Spleen (tissue), 11 donors: Measurements from ENCODE around the gene MYO16. TPM values are rescaled to one million over a fixed set of nuclear protein-coding genes. Genes with fewer than 3 reads are reported as not detected.

Experiments
- DNase-seq: peaks from one replicate; pipeline ENCODE4 v3.0.0-alpha.2; 2020
- H3K27ac ChIP-seq, 8 donors: fragments of 200-600 bp; sonication (generic) in 7 of 8; 1 replicate in 4 of 8; 2 replicates in 4 of 8; pipeline versions ENCODE4 v1.5.0 to v1.8.0; 2016 to 2021; ENCODE audit warnings: inconsistent platforms in 4 of 8, mild to moderate bottlenecking in 4 of 8, moderate library complexity in 1 of 8
- H3K27me3 ChIP-seq, 7 donors: fragments of 200-600 bp; sonication (generic) in 6 of 7; replicated peaks in 1 of 7; 1 replicate in 4 of 7; 2 replicates in 3 of 7; pipeline versions ENCODE4 v1.5.0 to v1.8.0; 2016 to 2021; ENCODE audit warnings: inconsistent platforms in 3 of 7, mild to moderate bottlenecking in 1 of 7
- H3K36me3 ChIP-seq, 6 donors: fragments of 200-600 bp; sonication (generic) in 5 of 6; 1 replicate in 4 of 6; 2 replicates in 2 of 6; pipeline versions ENCODE4 v1.5.0 to v1.8.0; 2016 to 2021; ENCODE audit warnings: inconsistent platforms in 2 of 6
- H3K4me1 ChIP-seq, 6 donors: fragments of 200-600 bp; sonication (generic) in 5 of 6; 1 replicate in 3 of 6; 2 replicates in 3 of 6; pipeline versions ENCODE4 v1.5.0 to v1.8.0; 2016 to 2021; ENCODE audit warnings: inconsistent platforms in 3 of 6
- H3K4me3 ChIP-seq, 8 donors: fragments of 200-600 bp; sonication (generic) in 7 of 8; 1 replicate in 4 of 8; 2 replicates in 4 of 8; pipeline versions ENCODE4 v1.5.0 to v1.8.0; 2016 to 2021; ENCODE audit warnings: inconsistent platforms in 4 of 8, mild to moderate bottlenecking in 4 of 8, moderate library complexity in 2 of 8
- H3K9me3 ChIP-seq, 8 donors: fragments of 200-600 bp; sonication (generic) in 7 of 8; 1 replicate in 4 of 8; 2 replicates in 4 of 8; pipeline versions ENCODE4 v1.5.0 to v1.8.0; 2016 to 2021; ENCODE audit warnings: inconsistent platforms in 4 of 8
- CTCF ChIP-seq, 11 experiments: fragments of 200-600 bp in 7 of 11; fragments of 450-650 bp in 4 of 11; sonication (generic) in 4 of 11; IDR thresholded peaks in 8 of 11; conservative IDR thresholded peaks in 3 of 11; 1 replicate in 7 of 11; 2 replicates in 4 of 11; pipeline versions ENCODE4 v1.4.0 to v1.8.0; 2016 to 2021; ENCODE audit warnings: antibody characterized with exemption in 11 of 11, inconsistent platforms in 4 of 11, mild to moderate bottlenecking in 1 of 11
- POLR2A ChIP-seq, 3 donors: fragments of 450-650 bp; IDR thresholded peaks; one replicate each; pipeline ENCODE4 v1.5.1; 2017; ENCODE audit warnings: antibody characterized with exemption in 3 of 3, mild to moderate bottlenecking in 1 of 3
- POLR2AphosphoS5 ChIP-seq, 3 donors: sonication (generic); formaldehyde crosslinking; IDR thresholded peaks; one replicate each; pipeline ENCODE4 v1.5.1; 2017; ENCODE audit warnings: antibody characterized with exemption in 3 of 3
- WGBS, 5 donors: extraction: QIAGEN DNeasy Blood & Tissue Kit in 3 of 5; methylation state at CpG; one replicate each; pipeline versions ENCODE4 v1.1.5 to v1.1.7; 2013 to 2018; 5-methylcytosine and 5-hydroxymethylcytosine counted together
- intact Hi-C: fragments of 100-400 bp; cut with DNase I; formaldehyde crosslinking; loops from one replicate; pipeline ENCODE4 v1.15.0; 2023; ENCODE audit warnings: low total_unique reads
- polyA plus RNA-seq, 3 donors: library from polyadenylated mRNA; stranded (reverse); fragments of 200-250 nt; gene quantifications; one replicate each; pipeline ENCODE4 v1.2.1, GENCODE V29; 2013
- total RNA-seq, 7 donors: library from RNA; depleted of rRNA in 3 of 7; stranded (reverse); fragments of >200 nt in 3 of 7; fragmentation: NEBNext Ultra II Directional in 4 of 7; extraction: Animal tissue kit (Norgen Biotek cat#: 25700) in 4 of 7; gene quantifications; one replicate each; pipeline versions ENCODE4 v1.1.0 to v1.2.1, GENCODE V29; 2016 to 2021
- donor health status: healthy with polysubstance abuse.
- donor health status: DM: no; HTN: no; CAD: no; lungs with moderate emphysema.
- donor health status: DM: no; HTN: no; CAD: no.
- donor health status: Bipolar disorder and iron deficiency.
- donor health status: healthy.
- donor health status: DM: no; HTN: no; CAD: no.
- donor health status: DM: yes; HTN: yes; CAD: no.

MYO16 gene
- total and polyA plus RNA-seq, 10 donors = 0.03 to 0.51 (median 0.26) TPM; not detected in 1

- TF ChIP-seq CTCF (IDR thresholded peaks at IDR 0.05 in 8 of 11, conservative IDR thresholded peaks at IDR 0.05 in 3 of 11) (no peak), POLR2AphosphoS5 (IDR thresholded peaks at IDR 0.05) (no peak), POLR2A (IDR thresholded peaks at IDR 0.05) (no peak)
- Histone ChIP-seq H3K27me3 (no peaks in the 10 kb centered on the region), H3K9me3 (peaks cover 0 to 22% (median 18%) of the 10 kb centered on the region in 8 donors), H3K27ac (no peak overlapping the region), H3K36me3 (no peaks in the 10 kb centered on the region), H3K4me3 (no peak overlapping the region), H3K4me1 (no peaks in the 10 kb centered on the region)
- no peak for DNase-seq
- intact Hi-C loops = no loop called here
- 88 to 93% (median 90%) methylated on average over 4 of the region's 4 CpGs for WGBS, 5 donors
Observed at GRCh38 chr13:108610507-108610906, 18.9 kb upstream of the MYO16 start.

DNA sequence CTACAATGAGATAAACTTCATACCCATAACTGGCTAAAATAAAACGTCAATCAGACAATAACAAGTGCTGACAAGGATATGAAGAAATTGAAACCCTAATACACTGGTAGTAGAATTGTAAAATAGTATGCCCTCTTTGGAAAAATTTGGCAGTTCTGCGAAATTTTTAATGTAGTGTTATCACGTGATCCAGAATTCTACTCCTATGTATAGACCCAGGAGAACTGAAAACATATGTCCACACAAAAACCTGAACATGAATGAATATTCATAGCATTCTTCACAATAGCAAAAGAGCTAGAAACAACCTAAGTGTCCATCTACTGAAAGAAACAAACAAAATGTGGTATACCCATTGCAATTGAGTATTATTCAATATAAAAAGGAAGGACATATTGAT is 14.2 kb upstream of the MYO16 start:
- DNase-seq = no peak
- no peak overlapping the region for H3K4me3 ChIP-seq
- H3K4me1 ChIP-seq = no peaks in the 10 kb centered on the region
- intact Hi-C loops = no loop called here
- no peak overlapping the region for H3K27ac ChIP-seq
- no peaks in the 10 kb centered on the region for H3K9me3 ChIP-seq
- 76 to 89% (median 78%) methylated on average over 3 of the region's 3 CpGs for WGBS, 5 donors
- no peaks in the 10 kb centered on the region for H3K36me3 ChIP-seq
- TF ChIP-seq POLR2AphosphoS5 (IDR thresholded peaks at IDR 0.05) = no peak
- TF ChIP-seq POLR2A (IDR thresholded peaks at IDR 0.05) = no peak
- no peak for TF ChIP-seq CTCF (IDR thresholded peaks at IDR 0.05 in 8 of 11, conservative IDR thresholded peaks at IDR 0.05 in 3 of 11)
- H3K27me3 ChIP-seq = no peaks in the 10 kb centered on the region

GRCh38 chr13:108618233-108618632 is 11.2 kb upstream of the MYO16 start:
- Histone ChIP-seq H3K4me3 (no peak overlapping the region), H3K4me1 (no peaks in the 10 kb centered on the region), H3K27ac (no peak overlapping the region), H3K27me3 (no peaks in the 10 kb centered on the region), H3K36me3 (no peaks in the 10 kb centered on the region), H3K9me3 (no peaks in the 10 kb centered on the region)
- TF ChIP-seq CTCF (IDR thresholded peaks at IDR 0.05 in 8 of 11, conservative IDR thresholded peaks at IDR 0.05 in 3 of 11) = no peak
- no peak for TF ChIP-seq POLR2A (IDR thresholded peaks at IDR 0.05)
- no peak for TF ChIP-seq POLR2AphosphoS5 (IDR thresholded peaks at IDR 0.05)
- intact Hi-C loops = no loop called here
- 65 to 93% (median 80%) methylated on average over 1 of the region's 1 CpG for WGBS, 5 donors
- DNase-seq = no peak

- H3K36me3 ChIP-seq = no peaks in the 10 kb centered on the region
- H3K9me3 ChIP-seq = peaks cover 0 to 11% (median 9%) of the 10 kb centered on the region in 8 donors
- no peak overlapping the region for H3K4me3 ChIP-seq
- no peaks in the 10 kb centered on the region for H3K27me3 ChIP-seq
- 69 to 87% (median 76%) methylated on average over 7 of the region's 7 CpGs for WGBS, 5 donors
- H3K4me1 ChIP-seq = no peaks in the 10 kb centered on the region
- intact Hi-C loops = no loop called here
- H3K27ac ChIP-seq = no peak overlapping the region
- DNase-seq = no peak
- TF ChIP-seq CTCF (IDR thresholded peaks at IDR 0.05 in 8 of 11, conservative IDR thresholded peaks at IDR 0.05 in 3 of 11) (no peak), POLR2A (IDR thresholded peaks at IDR 0.05) (no peak), POLR2AphosphoS5 (IDR thresholded peaks at IDR 0.05) (no peak)
Observed at GRCh38 chr13:108621462-108621861, 7.9 kb upstream of the MYO16 start.
